HepG2 (cell line): ENCODE measurements around the gene PDGFB. TPM values are rescaled to one million over a fixed set of nuclear protein-coding genes. Genes with fewer than 3 reads are reported as not detected.

Source experiments
- AGO1 ChIP-seq: fragments of 200-400 bp; formaldehyde crosslinking; IDR thresholded peaks from 2 replicates; pipeline ENCODE4 v1.6.1; 2017; ENCODE audit warnings: mild to moderate bottlenecking, low read depth, low read length, moderate library complexity; ENCODE audit not compliant: poor library complexity, severe bottlenecking
- CCDC6 ChIP-seq: sonication (generic); formaldehyde crosslinking; IDR thresholded peaks from 2 replicates; pipeline ENCODE4 v1.8.1; 2022; ENCODE audit warnings: mild to moderate bottlenecking, missing genetic modification reagents, moderate library complexity
- CREB1 ChIP-seq, 2 experiments: fragments of 450-650 bp in 1 of 2; IDR thresholded peaks; 2 replicates each; pipeline ENCODE4 v1.6.1; 2016 to 2017; ENCODE audit warnings: control low read depth in 1 of 2, mild to moderate bottlenecking in 1 of 2, missing compliant biosample characterization in 1 of 2, missing genetic modification characterization in 1 of 2
- DNMT1 ChIP-seq: sonication (generic); formaldehyde crosslinking; IDR thresholded peaks from 2 replicates; pipeline ENCODE4 v1.5.1; 2020; ENCODE audit warnings: mild to moderate bottlenecking, missing genetic modification reagents
- EED ChIP-seq: sonication (generic); formaldehyde crosslinking; IDR thresholded peaks from 2 replicates; pipeline ENCODE4 v1.5.0; 2020; ENCODE audit warnings: mild to moderate bottlenecking, missing genetic modification reagents
- MED1 ChIP-seq: sonication (generic); formaldehyde crosslinking; IDR thresholded peaks from 2 replicates; pipeline ENCODE4 v1.4.0; 2020; ENCODE audit warnings: missing genetic modification reagents
- RARA ChIP-seq: IDR thresholded peaks from 2 replicates; pipeline ENCODE4 v1.6.1; 2016; ENCODE audit warnings: missing genetic modification reagents, missing compliant biosample characterization
- SMAD1 ChIP-seq: sonication (generic); formaldehyde crosslinking; IDR thresholded peaks from 2 replicates; pipeline ENCODE4 v1.4.0; 2020; ENCODE audit warnings: missing genetic modification reagents, low read depth, mild to moderate bottlenecking, borderline replicate concordance
- ZBTB38 ChIP-seq: sonication (generic); formaldehyde crosslinking; IDR thresholded peaks from 2 replicates; pipeline ENCODE4 v1.5.1; 2020; ENCODE audit warnings: mild to moderate bottlenecking, missing genetic modification reagents
- ZNF235 ChIP-seq: sonication (generic); formaldehyde crosslinking; IDR thresholded peaks from 2 replicates; pipeline ENCODE4 v1.8.1; 2023; ENCODE audit warnings: mild to moderate bottlenecking, missing genetic modification reagents, borderline replicate concordance
- ZNF724P ChIP-seq: sonication (generic); formaldehyde crosslinking; IDR thresholded peaks from 2 replicates; pipeline ENCODE4 v1.8.0; 2022; ENCODE audit warnings: missing genetic modification reagents, borderline replicate concordance
- polyA plus RNA-seq, 8 experiments: library from polyadenylated mRNA; depleted of rRNA in 3 of 8; stranded (reverse) in 7 of 8; unstranded in 1 of 8; fragments of >200 nt; fragmentation: Illumina TruSeq in 4 of 8; extraction: Trizol in 4 of 8; gene quantifications; 2 replicates each; pipeline versions ENCODE4 v1.2.1 to v1.2.3, GENCODE V29; 2011 to 2016; ENCODE audit warnings: low read depth in 4 of 8, missing spikeins in 1 of 8, mixed read lengths in 1 of 8; ENCODE audit not compliant: insufficient read depth in 1 of 8
- total RNA-seq, 5 experiments: library from RNA; depleted of rRNA; stranded (reverse); fragments of >200 nt; fragmentation: Illumina TruSeq; extraction: Trizol; gene quantifications; 2 replicates each; pipeline ENCODE4 v1.2.3, GENCODE V29; 2016; ENCODE audit warnings: low read depth in 1 of 5
- TF ChIP-seq, protein P1 (sequence below): sonication (generic); formaldehyde crosslinking; IDR thresholded peaks from 2 replicates; pipeline ENCODE4 v1.5.1; 2020; ENCODE audit warnings: mild to moderate bottlenecking, missing genetic modification reagents, moderate library complexity
- TF ChIP-seq, protein P2 (sequence below): sonication (generic); formaldehyde crosslinking; IDR thresholded peaks from 2 replicates; pipeline ENCODE4 v1.8.0; 2023; ENCODE audit warnings: mild to moderate bottlenecking, missing genetic modification reagents
- TF ChIP-seq, protein P3 (sequence below): sonication (generic); formaldehyde crosslinking; IDR thresholded peaks from 2 replicates; pipeline ENCODE4 v1.4.0; 2020; ENCODE audit warnings: missing genetic modification reagents, borderline replicate concordance

Gene PDGFB
- total and polyA plus RNA-seq, 2 of the 13 experiments (the other 11 are each of a cell fraction or from before 2014, with no cell fraction given): 1.4 to 10.1 TPM

DNA sequence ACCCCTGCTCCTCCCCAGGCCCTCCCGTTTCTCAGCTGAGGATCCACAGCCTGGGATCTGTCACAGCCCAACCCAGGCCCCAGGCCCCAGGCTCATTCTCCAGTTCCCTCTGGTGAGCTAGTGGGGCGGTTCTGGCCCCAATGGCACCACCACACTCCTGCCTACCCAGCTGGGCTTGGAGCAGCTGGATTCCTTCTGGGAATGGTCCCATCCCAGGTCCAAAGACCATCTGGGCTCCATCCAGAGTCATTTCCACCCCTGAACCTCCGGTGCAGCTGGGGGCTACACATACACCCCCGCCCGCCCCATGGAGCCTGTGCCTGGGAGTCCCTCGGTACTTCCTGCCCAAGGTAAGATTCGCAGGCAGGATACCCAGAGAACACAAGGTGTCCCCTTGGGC, 35.5 kb upstream of the PDGFB start (continued):
- TF ChIP-seq EED (CRISPR knock-in tag): no peak
- TF ChIP-seq ZBTB38: no peak
- no peak for TF ChIP-seq ZNF235
- TF ChIP-seq, protein P1, sequence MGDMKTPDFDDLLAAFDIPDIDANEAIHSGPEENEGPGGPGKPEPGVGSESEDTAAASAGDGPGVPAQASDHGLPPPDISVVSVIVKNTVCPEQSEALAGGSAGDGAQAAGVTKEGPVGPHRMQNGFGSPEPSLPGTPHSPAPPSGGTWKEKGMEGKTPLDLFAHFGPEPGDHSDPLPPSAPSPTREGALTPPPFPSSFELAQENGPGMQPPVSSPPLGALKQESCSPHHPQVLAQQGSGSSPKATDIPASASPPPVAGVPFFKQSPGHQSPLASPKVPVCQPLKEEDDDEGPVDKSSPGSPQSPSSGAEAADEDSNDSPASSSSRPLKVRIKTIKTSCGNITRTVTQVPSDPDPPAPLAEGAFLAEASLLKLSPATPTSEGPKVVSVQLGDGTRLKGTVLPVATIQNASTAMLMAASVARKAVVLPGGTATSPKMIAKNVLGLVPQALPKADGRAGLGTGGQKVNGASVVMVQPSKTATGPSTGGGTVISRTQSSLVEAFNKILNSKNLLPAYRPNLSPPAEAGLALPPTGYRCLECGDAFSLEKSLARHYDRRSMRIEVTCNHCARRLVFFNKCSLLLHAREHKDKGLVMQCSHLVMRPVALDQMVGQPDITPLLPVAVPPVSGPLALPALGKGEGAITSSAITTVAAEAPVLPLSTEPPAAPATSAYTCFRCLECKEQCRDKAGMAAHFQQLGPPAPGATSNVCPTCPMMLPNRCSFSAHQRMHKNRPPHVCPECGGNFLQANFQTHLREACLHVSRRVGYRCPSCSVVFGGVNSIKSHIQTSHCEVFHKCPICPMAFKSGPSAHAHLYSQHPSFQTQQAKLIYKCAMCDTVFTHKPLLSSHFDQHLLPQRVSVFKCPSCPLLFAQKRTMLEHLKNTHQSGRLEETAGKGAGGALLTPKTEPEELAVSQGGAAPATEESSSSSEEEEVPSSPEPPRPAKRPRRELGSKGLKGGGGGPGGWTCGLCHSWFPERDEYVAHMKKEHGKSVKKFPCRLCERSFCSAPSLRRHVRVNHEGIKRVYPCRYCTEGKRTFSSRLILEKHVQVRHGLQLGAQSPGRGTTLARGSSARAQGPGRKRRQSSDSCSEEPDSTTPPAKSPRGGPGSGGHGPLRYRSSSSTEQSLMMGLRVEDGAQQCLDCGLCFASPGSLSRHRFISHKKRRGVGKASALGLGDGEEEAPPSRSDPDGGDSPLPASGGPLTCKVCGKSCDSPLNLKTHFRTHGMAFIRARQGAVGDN (CRISPR knock-in tag): peak; percentile 39; the same call in 1 of the 2 replicates
- TF ChIP-seq AGO1: no peak
- TF ChIP-seq CREB1 (IDR thresholded peaks at IDR 0.05): no peak
- no peak for TF ChIP-seq CREB1 (CRISPR knock-in tag; IDR thresholded peaks at IDR 0.05)
- TF ChIP-seq DNMT1 (CRISPR knock-in tag): no peak
- peak; percentile 48; the same call in 1 of the 2 replicates for TF ChIP-seq MED1
- TF ChIP-seq, protein P2, sequence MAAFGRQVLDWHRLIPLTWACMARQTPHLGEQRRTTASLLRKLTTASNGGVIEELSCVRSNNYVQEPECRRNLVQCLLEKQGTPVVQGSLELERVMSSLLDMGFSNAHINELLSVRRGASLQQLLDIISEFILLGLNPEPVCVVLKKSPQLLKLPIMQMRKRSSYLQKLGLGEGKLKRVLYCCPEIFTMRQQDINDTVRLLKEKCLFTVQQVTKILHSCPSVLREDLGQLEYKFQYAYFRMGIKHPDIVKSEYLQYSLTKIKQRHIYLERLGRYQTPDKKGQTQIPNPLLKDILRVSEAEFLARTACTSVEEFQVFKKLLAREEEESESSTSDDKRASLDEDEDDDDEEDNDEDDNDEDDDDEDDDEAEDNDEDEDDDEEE (CRISPR knock-in tag): no peak
- TF ChIP-seq CCDC6: no peak
- TF ChIP-seq ZNF724P (CRISPR knock-in tag): no peak
- no peak for TF ChIP-seq SMAD1
- TF ChIP-seq, protein P3, sequence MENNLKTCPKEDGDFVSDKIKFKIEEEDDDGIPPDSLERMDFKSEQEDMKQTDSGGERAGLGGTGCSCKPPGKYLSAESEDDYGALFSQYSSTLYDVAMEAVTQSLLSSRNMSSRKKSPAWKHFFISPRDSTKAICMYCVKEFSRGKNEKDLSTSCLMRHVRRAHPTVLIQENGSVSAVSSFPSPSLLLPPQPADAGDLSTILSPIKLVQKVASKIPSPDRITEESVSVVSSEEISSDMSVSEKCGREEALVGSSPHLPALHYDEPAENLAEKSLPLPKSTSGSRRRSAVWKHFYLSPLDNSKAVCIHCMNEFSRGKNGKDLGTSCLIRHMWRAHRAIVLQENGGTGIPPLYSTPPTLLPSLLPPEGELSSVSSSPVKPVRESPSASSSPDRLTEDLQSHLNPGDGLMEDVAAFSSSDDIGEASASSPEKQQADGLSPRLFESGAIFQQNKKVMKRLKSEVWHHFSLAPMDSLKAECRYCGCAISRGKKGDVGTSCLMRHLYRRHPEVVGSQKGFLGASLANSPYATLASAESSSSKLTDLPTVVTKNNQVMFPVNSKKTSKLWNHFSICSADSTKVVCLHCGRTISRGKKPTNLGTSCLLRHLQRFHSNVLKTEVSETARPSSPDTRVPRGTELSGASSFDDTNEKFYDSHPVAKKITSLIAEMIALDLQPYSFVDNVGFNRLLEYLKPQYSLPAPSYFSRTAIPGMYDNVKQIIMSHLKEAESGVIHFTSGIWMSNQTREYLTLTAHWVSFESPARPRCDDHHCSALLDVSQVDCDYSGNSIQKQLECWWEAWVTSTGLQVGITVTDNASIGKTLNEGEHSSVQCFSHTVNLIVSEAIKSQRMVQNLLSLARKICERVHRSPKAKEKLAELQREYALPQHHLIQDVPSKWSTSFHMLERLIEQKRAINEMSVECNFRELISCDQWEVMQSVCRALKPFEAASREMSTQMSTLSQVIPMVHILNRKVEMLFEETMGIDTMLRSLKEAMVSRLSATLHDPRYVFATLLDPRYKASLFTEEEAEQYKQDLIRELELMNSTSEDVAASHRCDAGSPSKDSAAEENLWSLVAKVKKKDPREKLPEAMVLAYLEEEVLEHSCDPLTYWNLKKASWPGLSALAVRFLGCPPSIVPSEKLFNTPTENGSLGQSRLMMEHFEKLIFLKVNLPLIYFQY: peak; percentile 54; the same call in 1 of the 2 replicates
- no peak for TF ChIP-seq RARA
